Measurements from ENCODE around the gene TMEM52.

DNA sequence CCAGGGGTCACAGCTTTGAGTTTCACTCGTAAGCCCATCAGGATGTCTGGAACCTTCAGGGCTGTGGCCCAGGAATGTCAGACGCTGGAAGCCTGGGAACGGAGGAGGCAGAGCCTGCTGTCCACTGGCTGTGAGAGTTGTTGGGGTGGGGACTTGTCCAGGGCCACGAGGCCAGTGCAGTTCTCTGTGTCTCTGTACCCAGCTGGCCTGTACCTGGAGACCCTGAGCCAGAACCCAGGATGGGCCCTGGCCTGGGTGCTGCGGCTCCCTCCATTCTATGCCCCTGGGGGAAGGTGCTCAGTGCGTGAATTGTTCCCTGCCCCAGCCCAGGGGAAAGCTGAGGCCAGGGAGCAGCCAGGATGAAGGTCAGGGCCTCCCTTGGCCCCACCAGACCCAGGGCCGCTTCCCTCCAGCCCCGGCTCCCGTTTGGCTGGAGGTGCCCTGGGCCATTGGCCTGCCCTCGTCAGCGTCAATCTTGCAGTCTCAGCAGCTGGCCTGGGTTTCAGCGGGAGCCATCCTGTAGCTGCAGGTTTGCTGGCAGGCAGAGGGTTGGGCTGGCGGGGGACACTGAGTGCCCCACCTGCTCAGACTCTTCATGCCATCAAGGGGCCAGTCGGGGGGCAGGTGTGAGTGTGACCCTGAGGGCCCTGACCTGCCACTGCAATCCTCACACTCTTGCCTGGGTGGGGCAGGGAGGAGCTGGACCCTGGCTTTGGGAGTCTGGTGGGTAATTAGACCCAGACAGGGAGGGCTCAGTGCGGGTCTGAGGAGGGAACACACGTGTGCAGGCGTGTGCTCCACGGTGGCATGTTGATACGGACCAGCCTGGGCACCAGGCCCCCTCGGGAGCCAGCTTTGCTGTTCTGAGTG lies 4.7 kb downstream of the TMEM52 start:
- TF ChIP-seq, protein P1, sequence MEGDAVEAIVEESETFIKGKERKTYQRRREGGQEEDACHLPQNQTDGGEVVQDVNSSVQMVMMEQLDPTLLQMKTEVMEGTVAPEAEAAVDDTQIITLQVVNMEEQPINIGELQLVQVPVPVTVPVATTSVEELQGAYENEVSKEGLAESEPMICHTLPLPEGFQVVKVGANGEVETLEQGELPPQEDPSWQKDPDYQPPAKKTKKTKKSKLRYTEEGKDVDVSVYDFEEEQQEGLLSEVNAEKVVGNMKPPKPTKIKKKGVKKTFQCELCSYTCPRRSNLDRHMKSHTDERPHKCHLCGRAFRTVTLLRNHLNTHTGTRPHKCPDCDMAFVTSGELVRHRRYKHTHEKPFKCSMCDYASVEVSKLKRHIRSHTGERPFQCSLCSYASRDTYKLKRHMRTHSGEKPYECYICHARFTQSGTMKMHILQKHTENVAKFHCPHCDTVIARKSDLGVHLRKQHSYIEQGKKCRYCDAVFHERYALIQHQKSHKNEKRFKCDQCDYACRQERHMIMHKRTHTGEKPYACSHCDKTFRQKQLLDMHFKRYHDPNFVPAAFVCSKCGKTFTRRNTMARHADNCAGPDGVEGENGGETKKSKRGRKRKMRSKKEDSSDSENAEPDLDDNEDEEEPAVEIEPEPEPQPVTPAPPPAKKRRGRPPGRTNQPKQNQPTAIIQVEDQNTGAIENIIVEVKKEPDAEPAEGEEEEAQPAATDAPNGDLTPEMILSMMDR (CRISPR knock-in tag; IDR thresholded peaks at IDR 0.05) = no peak
- no peak for TF ChIP-seq HNF4A (CRISPR knock-in tag; IDR thresholded peaks at IDR 0.05)
- TF ChIP-seq, protein P2, sequence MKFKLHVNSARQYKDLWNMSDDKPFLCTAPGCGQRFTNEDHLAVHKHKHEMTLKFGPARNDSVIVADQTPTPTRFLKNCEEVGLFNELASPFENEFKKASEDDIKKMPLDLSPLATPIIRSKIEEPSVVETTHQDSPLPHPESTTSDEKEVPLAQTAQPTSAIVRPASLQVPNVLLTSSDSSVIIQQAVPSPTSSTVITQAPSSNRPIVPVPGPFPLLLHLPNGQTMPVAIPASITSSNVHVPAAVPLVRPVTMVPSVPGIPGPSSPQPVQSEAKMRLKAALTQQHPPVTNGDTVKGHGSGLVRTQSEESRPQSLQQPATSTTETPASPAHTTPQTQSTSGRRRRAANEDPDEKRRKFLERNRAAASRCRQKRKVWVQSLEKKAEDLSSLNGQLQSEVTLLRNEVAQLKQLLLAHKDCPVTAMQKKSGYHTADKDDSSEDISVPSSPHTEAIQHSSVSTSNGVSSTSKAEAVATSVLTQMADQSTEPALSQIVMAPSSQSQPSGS (CRISPR knock-in tag; IDR thresholded peaks at IDR 0.05) = no peak
- TF ChIP-seq YY1 (IDR thresholded peaks at IDR 0.05; ENCODE audit: insufficient read depth, insufficient replicate concordance, low read depth, low read length) = no peak
